ENCODE data around the gene TBC1D23.
"Not testable (repeated sequence)": the region's sequence is repeated elsewhere in the genome, so short reads cannot be mapped to it uniquely, and the experiment has no call there.

Gene TBC1D23

DNA sequence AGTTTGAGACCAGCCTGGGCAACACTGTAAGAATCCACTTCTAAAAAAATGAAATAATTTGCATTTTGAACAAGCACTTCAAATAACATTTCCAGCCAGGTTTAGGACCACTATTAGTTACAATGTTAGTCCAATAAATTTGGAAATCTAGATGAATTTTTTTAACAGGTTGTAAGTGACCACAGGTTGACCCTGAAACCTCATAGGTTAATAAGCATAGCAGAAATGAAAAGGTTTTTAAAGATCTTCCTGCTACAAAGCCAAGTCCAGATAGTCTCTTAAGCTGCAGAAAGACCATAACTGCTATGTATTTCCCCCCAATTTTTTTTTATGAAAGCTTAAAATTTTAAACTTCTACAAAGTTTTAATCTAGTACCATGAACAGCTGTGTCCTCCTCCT, 72.3 kb downstream of the TBC1D23 start:
- H3K4me3 ChIP-seq (ENCODE audit: low read depth, low read length), result no peak overlapping the region
- POLR2A ChIA-PET, result interaction anchor here (0.6 kb wide), 1 partner anchor 160 kb away, joined by 3 read pairs; no protein-coding TSS in a partner anchor
- CTCF ChIA-PET, result interaction anchor here (1.1 kb wide), 1 partner anchor 17 kb away, joined by 6 read pairs; no protein-coding TSS in a partner anchor
- no peak for DNase-seq (ENCODE audit: low read depth, low spot score)
- TF ChIP-seq CTCF (IDR thresholded peaks at IDR 0.05; ENCODE audit: insufficient read depth, low read length, missing control alignments), result no peak

- POLR2A ChIA-PET, result interaction anchor here (1.0 kb wide), 1 partner anchor 67 kb away, joined by 3 read pairs; the partner anchor contains the start of genes LNP1 and TOMM70
- no peak for TF ChIP-seq CTCF (IDR thresholded peaks at IDR 0.05; ENCODE audit: insufficient read depth, low read length, missing control alignments)
- CTCF ChIA-PET, result interaction anchor here (0.9 kb wide), 1 partner anchor 502 kb away, joined by 6 read pairs; no protein-coding TSS in a partner anchor
- DNase-seq (ENCODE audit: low read depth, low spot score), result no peak
- H3K4me3 ChIP-seq (ENCODE audit: low read depth, low read length), result peak overlapping the region; percentile 65
Measured at GRCh38 chr3:100333970-100334487, 73.2 kb downstream of the TBC1D23 start.

DNA sequence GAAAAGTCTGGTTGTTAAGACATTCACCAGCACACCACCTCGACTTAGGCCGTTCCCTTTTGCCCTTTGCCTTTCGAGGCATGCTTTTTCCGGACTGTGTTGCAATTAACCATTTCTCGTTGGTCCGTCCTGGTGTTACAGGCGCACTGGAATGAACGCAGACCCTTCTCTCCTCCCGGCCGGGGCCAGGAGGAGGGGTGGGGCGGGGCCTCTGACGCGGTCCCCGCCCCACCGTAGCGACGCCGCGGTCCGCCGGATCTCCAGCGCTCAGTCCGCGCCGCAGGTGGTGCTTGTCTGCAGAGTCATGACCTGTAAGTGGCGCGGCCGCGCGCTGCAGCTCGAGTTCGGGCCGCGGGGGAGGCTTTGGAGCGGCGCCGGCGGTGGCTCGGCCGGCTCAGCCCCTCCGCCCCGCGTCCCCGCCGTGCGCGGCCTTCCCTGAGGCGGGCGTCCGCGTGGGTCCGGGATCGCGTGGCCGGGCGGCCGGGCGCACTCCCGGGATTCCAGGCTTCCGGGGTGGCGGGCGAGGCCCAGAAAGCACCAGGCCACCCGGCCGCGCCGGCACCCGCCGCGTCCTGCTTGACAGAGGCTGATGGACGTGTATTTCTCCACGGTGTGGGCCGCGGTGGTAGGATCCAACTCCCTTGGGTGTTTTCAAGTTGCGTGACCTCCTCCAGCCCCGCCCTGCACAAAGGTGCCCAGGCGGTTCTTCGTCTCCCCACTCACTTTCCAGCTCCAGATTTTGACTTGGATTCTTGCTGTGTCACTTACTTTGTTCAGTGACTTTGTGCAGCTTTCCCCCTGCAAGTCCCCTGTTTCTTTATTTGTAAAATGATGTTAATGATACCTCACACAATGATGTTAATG, 73.9 kb downstream of the TBC1D23 start, which contains the start of gene NIT2:
Gene NIT2 (plus strand): TSS at position 270 of the 864 bp plus-strand sequence. CDS start 35 bp downstream, at position 305.
- POLR2A ChIA-PET, result interaction anchor here (0.7 to 1.0 kb wide), 2 partner anchors 67 to 129 kb away, joined by 3 read pairs; partner anchors contain the start of genes LNP1 and TOMM70
- CTCF ChIA-PET, result interaction anchor here (0.7 to 1.2 kb wide), 3 partner anchors 21 to 503 kb away, joined by 3 to 6 read pairs (median 4); no protein-coding TSS in a partner anchor
- TF ChIP-seq CTCF (IDR thresholded peaks at IDR 0.05; ENCODE audit: insufficient read depth, low read length, missing control alignments), result no peak
- H3K4me3 ChIP-seq (ENCODE audit: low read depth, low read length), result peak within 1 kb of the TSS; percentile 65
- no peak for DNase-seq (ENCODE audit: low read depth, low spot score)

GRCh38 chr3:100335434-100335833, 74.6 kb downstream of the TBC1D23 start:
- DNase-seq (ENCODE audit: low read depth, low spot score), result no peak
- no peak for TF ChIP-seq CTCF (IDR thresholded peaks at IDR 0.05; ENCODE audit: insufficient read depth, low read length, missing control alignments)
- ChIA-PET POLR2A (interaction anchor here (0.7 kb wide), 1 partner anchor 128 kb away, joined by 3 read pairs; no protein-coding TSS in a partner anchor), CTCF (interaction anchor here (1.2 kb wide), 1 partner anchor 20 kb away, joined by 4 read pairs; no protein-coding TSS in a partner anchor)
- peak overlapping the region; percentile 65 for H3K4me3 ChIP-seq (ENCODE audit: low read depth, low read length)

GRCh38 chr3:100336229-100336628, 75.4 kb downstream of the TBC1D23 start:
- DNase-seq (ENCODE audit: low read depth, low spot score); H3K4me3 ChIP-seq (ENCODE audit: low read depth, low read length); POLR2A ChIA-PET: not testable (repeated sequence)
- CTCF ChIA-PET, result interaction anchor here (1.2 kb wide), 1 partner anchor 19 kb away, joined by 4 read pairs; no protein-coding TSS in a partner anchor

DNA sequence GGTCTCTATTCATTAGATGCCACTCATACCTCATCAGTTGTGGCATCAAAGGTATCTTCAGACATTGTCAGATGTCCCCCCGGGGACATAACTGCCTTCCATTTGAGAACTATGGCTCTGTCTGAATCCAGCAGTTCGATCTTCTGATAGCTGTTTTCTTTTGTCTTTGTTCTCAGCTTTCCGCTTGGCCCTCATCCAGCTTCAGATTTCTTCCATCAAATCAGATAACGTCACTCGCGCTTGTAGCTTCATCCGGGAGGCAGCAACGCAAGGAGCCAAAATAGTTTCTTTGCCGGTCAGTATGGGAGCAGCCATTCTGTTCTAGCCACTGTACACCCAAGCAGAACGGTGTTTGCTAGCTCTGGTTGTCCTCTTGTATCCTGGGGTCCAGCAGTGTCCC, 78.1 kb downstream of the TBC1D23 start:
- no peak for TF ChIP-seq CTCF (IDR thresholded peaks at IDR 0.05; ENCODE audit: insufficient read depth, low read length, missing control alignments)
- POLR2A ChIA-PET, result no interaction called here
- H3K4me3 ChIP-seq (ENCODE audit: low read depth, low read length), result no peak overlapping the region
- DNase-seq (ENCODE audit: low read depth, low spot score), result no peak
- CTCF ChIA-PET, result interaction anchor here (1.1 kb wide), 1 partner anchor 23 kb away, joined by 4 read pairs; no protein-coding TSS in a partner anchor

Data from AG04449 (cell line).